Cerebellar cortex (tissue), 1 donor: ENCODE measurements around the gene EXO1.
"Not testable (repeated sequence)": the region's sequence is repeated elsewhere in the genome, so short reads cannot be mapped to it uniquely, and the experiment has no call there.

Experiments used
- DNase-seq: peaks from one replicate; pipeline ENCODE4 v3.0.0-alpha.2; 2015; ENCODE audit warnings: low spot score

Gene EXO1

GRCh38 chr1:241837416-241837815, 10.6 kb upstream of the EXO1 start:
- no peak for DNase-seq

- DNase-seq, result no peak
Measured at GRCh38 chr1:241837901-241838300, 10.1 kb upstream of the EXO1 start.

- DNase-seq, result no peak
Measured at GRCh38 chr1:241838897-241839296, 9.1 kb upstream of the EXO1 start.

- DNase-seq, result no peak
Measured at GRCh38 chr1:241839369-241839979, 8.5 kb upstream of the EXO1 start.

GRCh38 chr1:241840164-241840563, 7.8 kb upstream of the EXO1 start:
- DNase-seq, result no peak

GRCh38 chr1:241841691-241842090, 6.3 kb upstream of the EXO1 start:
- DNase-seq, result no peak

- DNase-seq, result no peak
Measured at GRCh38 chr1:241842565-241842964, 5.4 kb upstream of the EXO1 start.

GRCh38 chr1:241844593-241844992, 3.4 kb upstream of the EXO1 start:
- DNase-seq, result no peak

GRCh38 chr1:241846375-241846774, 1.6 kb upstream of the EXO1 start:
- no peak for DNase-seq

- no peak for DNase-seq
Measured at GRCh38 chr1:241846862-241847539, 1.0 kb upstream of the EXO1 start.

GRCh38 chr1:241847540-241847795, 536 bp upstream of the EXO1 start:
- no peak for DNase-seq

- DNase-seq, result no peak
Measured at GRCh38 chr1:241848686-241849344, 811 bp downstream of the EXO1 start.

GRCh38 chr1:241849345-241849695, 1.3 kb downstream of the EXO1 start:
- DNase-seq, result no peak

- not testable (repeated sequence) for DNase-seq
Measured at GRCh38 chr1:241855545-241856140, 7.6 kb downstream of the EXO1 start.

- DNase-seq, result no peak
Measured at GRCh38 chr1:241857131-241857530, 9.1 kb downstream of the EXO1 start.

GRCh38 chr1:241860922-241861321, 12.9 kb downstream of the EXO1 start:
- DNase-seq, result no peak

- DNase-seq, result no peak
Measured at GRCh38 chr1:241869022-241869421, 21.0 kb downstream of the EXO1 start.

- DNase-seq, result no peak
Measured at GRCh38 chr1:241870336-241870735, 22.3 kb downstream of the EXO1 start.

GRCh38 chr1:241870746-241871430, 22.9 kb downstream of the EXO1 start:
- no peak for DNase-seq

- no peak for DNase-seq
Measured at GRCh38 chr1:241881440-241881839, 33.4 kb downstream of the EXO1 start.

GRCh38 chr1:241883159-241883558, 35.2 kb downstream of the EXO1 start:
- no peak for DNase-seq

- no peak for DNase-seq
Measured at GRCh38 chr1:241888232-241888631, 40.2 kb downstream of the EXO1 start.

GRCh38 chr1:241891296-241891695, 43.3 kb downstream of the EXO1 start:
- DNase-seq, result no peak
